Rectal smooth muscle tissue (tissue), 1 donor: ENCODE results near the gene GRID1.

ENCODE experiments used
- H3K27ac ChIP-seq: one replicate; pipeline ENCODE4 v1.7.0; 2013; ENCODE audit warnings: low read depth, low read length, inconsistent platforms
- H3K27me3 ChIP-seq: one replicate; pipeline ENCODE4 v1.7.0; 2013; ENCODE audit warnings: low read length; ENCODE audit not compliant: control insufficient read depth, insufficient read depth
- H3K36me3 ChIP-seq: one replicate; pipeline ENCODE4 v1.7.0; 2013; ENCODE audit warnings: low read length; ENCODE audit not compliant: control insufficient read depth, insufficient read depth
- H3K4me1 ChIP-seq: one replicate; pipeline ENCODE4 v1.7.0; 2013; ENCODE audit warnings: low read length; ENCODE audit not compliant: control insufficient read depth, insufficient read depth
- H3K4me3 ChIP-seq: one replicate; pipeline ENCODE4 v1.7.0; 2013; ENCODE audit warnings: low read length
- H3K9ac ChIP-seq: one replicate; pipeline ENCODE4 v1.7.0; 2013; ENCODE audit warnings: low read length

Gene GRID1

GRCh38 chr10:86333826-86334487 lies 32.6 kb downstream of the GRID1 start:
- Histone ChIP-seq H3K4me3 (no peak overlapping the region), H3K36me3 (no peaks in the 10 kb centered on the region), H3K9ac (no peak overlapping the region), H3K4me1 (no peaks in the 10 kb centered on the region), H3K27me3 (no peaks in the 10 kb centered on the region), H3K27ac (no peak overlapping the region)

DNA sequence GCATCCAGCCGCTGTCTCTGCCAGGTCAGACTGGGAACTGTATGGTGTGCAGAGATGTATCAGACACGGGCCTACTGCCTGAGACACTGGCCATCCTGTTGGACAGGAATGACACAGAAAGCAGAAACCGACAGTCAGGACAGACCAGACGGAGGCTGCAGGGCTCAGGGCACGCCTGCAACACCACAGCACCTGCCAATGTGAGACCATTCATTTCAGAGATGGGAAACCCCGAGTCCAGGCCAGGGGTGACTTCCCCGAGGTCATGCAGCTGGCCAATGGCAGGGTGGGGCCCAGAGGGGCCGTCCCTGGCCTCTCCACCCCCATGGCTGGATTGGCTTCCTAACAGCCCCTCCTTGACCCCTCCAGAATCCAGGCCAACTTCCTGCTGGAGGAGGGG lies 34.7 kb downstream of the GRID1 start:
- H3K27me3 ChIP-seq = no peaks in the 10 kb centered on the region
- H3K9ac ChIP-seq = no peak overlapping the region
- no peak overlapping the region for H3K27ac ChIP-seq
- no peaks in the 10 kb centered on the region for H3K36me3 ChIP-seq
- H3K4me3 ChIP-seq = no peak overlapping the region
- no peaks in the 10 kb centered on the region for H3K4me1 ChIP-seq

- Histone ChIP-seq H3K4me1 (no peaks in the 10 kb centered on the region), H3K27ac (no peak overlapping the region), H3K27me3 (no peaks in the 10 kb centered on the region), H3K4me3 (no peak overlapping the region), H3K9ac (no peak overlapping the region), H3K36me3 (no peaks in the 10 kb centered on the region)
Observed at GRCh38 chr10:86330778-86331763, 35.5 kb downstream of the GRID1 start.

GRCh38 chr10:86329896-86330680 lies 36.5 kb downstream of the GRID1 start:
- Histone ChIP-seq H3K4me3 (no peak overlapping the region), H3K9ac (no peak overlapping the region), H3K4me1 (no peaks in the 10 kb centered on the region), H3K27ac (no peak overlapping the region), H3K36me3 (no peaks in the 10 kb centered on the region), H3K27me3 (no peaks in the 10 kb centered on the region)

DNA sequence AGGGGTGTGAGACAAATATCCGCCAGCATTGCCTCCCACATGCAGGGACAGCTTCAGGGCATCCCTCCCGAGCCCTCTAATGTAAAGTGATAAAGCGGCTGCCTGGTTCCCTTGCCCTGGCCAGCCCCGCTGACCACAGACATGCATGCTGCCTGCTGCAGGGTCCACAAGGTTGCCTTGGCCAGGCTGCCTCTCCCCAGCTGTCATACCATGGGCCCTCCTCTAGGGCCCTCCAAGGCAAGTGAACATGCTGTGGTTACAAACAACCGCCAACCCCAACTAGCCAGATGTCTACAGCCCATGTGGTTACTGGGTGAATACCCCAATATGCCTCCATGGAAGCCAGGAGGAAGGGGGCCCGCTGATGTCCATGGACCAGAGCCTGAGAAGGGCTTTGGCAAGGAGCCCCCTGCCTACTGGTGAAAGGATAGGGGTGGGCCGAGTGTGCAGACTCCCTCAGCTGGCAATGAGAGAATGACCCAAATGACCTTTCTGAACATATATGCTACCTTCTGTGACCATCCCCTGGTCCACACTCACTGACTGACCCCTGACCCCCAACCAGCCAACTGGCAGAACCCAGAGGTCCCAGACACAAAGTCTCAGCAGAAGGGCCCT lies 37.4 kb downstream of the GRID1 start:
- Histone ChIP-seq H3K4me3 (no peak overlapping the region), H3K4me1 (no peaks in the 10 kb centered on the region), H3K27ac (no peak overlapping the region), H3K36me3 (no peaks in the 10 kb centered on the region), H3K27me3 (no peaks in the 10 kb centered on the region), H3K9ac (no peak overlapping the region)

DNA sequence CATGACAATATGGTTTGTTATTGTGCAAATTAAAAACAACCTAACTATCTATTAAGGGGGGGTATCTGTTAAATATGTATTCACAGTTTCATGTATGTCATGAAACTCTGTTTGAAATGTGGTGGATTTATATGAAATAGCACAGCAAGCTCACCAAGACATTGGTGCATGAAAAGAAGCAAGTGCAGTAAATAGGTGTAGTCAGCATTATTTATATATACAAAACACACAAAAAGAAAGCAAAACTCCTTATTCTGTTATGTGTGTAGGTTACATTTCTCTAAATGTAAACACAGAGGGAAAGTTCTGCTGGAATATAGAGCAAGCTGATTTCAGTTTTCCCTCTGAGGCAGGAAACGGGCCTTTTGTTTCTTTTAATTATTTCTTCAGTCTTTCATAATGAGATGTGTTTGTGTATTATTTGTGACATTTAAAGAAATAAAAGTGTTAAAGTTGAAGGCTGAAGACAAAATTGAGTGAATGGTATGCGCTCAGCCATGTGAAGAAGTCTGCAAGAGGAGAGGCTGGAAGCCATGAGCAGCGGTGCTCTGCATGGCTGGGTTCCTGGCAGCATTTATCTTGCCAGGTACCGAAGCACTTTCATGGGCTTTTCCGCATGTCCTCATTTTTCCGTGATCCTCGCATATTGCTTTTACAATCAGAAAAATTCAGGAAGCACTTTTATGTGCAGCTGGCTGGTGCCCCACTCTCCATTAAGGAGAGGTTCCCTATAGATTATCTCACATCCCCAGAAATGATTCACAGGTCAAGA lies 38.5 kb downstream of the GRID1 start:
- H3K4me1 ChIP-seq = no peaks in the 10 kb centered on the region

GRCh38 chr10:86325158-86325557 lies 41.4 kb downstream of the GRID1 start:
- Histone ChIP-seq H3K27ac (no peak overlapping the region), H3K36me3 (no peaks in the 10 kb centered on the region), H3K27me3 (no peaks in the 10 kb centered on the region), H3K9ac (no peak overlapping the region), H3K4me3 (no peak overlapping the region), H3K4me1 (no peaks in the 10 kb centered on the region)

More for the DNA sequence above, 38.5 kb downstream of the GRID1 start:
- H3K4me3 ChIP-seq = no peak overlapping the region
- H3K27ac ChIP-seq = no peak overlapping the region
- H3K27me3 ChIP-seq = no peaks in the 10 kb centered on the region
- H3K9ac ChIP-seq = no peak overlapping the region
- H3K36me3 ChIP-seq = no peaks in the 10 kb centered on the region

DNA sequence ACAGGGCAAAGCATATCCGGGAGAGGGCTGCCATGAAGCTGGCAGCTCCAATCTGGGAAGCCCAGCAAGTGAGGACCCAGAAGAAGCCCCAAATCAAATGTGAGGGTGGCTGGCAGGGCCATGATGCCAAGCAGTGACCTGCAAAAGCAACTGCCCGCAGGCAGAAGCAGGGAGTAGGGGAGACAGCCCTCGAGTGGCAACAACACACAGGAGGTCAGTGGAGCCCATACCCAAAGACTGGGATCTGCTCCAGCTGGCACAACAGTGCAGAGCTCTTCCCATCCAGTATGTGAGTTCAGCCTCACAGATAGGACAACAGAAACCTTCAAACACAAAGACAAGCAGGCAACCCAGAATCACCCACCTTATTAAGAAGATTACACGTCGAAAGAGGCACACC lies 45.0 kb downstream of the GRID1 start:
- no peak overlapping the region for H3K4me3 ChIP-seq
- H3K4me1 ChIP-seq = no peaks in the 10 kb centered on the region
- no peak overlapping the region for H3K9ac ChIP-seq
- H3K36me3 ChIP-seq = no peaks in the 10 kb centered on the region
- no peak overlapping the region for H3K27ac ChIP-seq
- no peaks in the 10 kb centered on the region for H3K27me3 ChIP-seq

DNA sequence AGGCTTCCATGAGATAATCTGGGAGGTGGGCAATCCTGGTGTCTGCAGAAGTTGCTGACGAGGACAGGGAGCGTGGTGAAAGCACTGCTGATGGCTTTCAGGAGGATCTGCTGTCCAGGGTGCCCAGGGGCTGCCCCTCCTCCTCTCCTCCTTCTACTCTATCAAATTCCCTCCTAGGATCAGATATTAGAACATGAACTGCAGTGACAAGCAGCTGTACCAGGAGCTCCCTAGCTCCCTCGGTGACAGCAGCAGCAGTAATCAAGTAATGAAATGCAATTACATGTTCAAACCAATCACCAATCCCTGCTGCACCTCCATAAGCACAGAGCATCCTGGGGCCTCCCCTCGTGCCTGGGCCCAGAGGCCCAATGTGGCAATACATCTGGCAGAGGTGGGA lies 46.9 kb downstream of the GRID1 start:
- Histone ChIP-seq H3K4me1 (no peaks in the 10 kb centered on the region), H3K27me3 (no peaks in the 10 kb centered on the region), H3K4me3 (no peak overlapping the region), H3K27ac (no peak overlapping the region), H3K36me3 (no peaks in the 10 kb centered on the region), H3K9ac (no peak overlapping the region)

GRCh38 chr10:86317949-86318725 lies 48.5 kb downstream of the GRID1 start:
- Histone ChIP-seq H3K27me3 (no peaks in the 10 kb centered on the region), H3K27ac (no peak overlapping the region), H3K4me1 (no peaks in the 10 kb centered on the region), H3K9ac (no peak overlapping the region), H3K36me3 (no peaks in the 10 kb centered on the region), H3K4me3 (no peak overlapping the region)

- H3K36me3 ChIP-seq = no peaks in the 10 kb centered on the region
- H3K27ac ChIP-seq = no peak overlapping the region
- H3K4me1 ChIP-seq = no peaks in the 10 kb centered on the region
- H3K27me3 ChIP-seq = no peaks in the 10 kb centered on the region
- H3K9ac ChIP-seq = no peak overlapping the region
- H3K4me3 ChIP-seq = no peak overlapping the region
Observed at GRCh38 chr10:86316990-86317389, 49.6 kb downstream of the GRID1 start.
